ENCODE results near the gene CLCNKB.
"Not testable (repeated sequence)": the region's sequence is repeated elsewhere in the genome, so short reads cannot be mapped to it uniquely, and the experiment has no call there.

CLCNKB gene

DNA sequence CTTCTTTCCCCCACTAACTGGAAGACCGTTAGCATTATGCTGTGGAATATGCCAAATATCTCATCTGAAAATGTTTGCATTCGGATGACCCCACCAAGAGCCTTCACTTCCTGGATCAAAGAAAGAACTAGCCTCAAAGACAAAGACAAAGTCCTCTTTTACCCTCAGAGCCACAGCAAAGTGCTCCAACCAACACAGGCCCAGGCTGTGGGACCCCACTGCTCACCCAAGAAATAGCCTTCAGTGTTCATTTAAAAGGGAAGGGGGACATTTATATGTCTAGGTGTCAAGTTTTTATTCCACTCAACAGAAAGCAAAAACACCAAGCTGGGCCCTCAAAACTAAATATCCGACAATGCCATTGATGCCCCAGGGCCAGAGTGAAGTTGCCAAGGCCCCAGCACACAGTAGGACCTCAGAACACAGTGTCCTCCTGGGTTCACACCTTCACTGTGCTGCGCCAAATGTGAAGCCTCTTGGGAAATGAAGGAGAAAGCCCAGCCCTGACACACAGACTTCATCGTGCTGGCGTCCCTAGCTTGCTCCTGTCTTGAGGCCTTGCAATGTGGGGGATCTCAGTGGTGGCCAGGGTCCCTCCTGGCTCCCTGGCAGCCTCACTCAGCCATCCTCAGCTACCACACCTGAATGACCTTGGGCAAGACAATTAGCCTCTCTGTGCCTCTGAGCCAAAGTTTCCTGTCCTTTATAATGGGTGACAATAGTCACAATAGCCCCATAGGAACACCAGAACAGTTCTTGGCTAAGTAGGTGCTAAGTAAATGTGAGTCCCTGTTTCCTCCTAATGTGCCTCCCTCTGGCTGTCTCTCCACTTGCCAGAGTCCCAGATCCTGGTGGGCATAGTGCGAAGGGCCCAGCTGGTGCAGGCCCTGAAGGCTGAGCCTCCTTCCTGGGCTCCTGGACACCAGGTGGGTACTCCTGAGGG lies 11.3 kb downstream of the CLCNKB start:
- H3K27ac ChIP-seq, result no peak overlapping the region
- in situ Hi-C loops (cut with HindIII; ENCODE audit: low pct_ligation_motif_present, low sequenced_read_pairs), result no loop called here
- no peak for DNase-seq
- H3K4me3 ChIP-seq (ENCODE audit: low read depth, low read length), result no peak overlapping the region
- H3K27me3 ChIP-seq (replicated peaks), result peaks cover 2% of the 10 kb centered on the region
- no peaks in the 10 kb centered on the region for H3K36me3 ChIP-seq (replicated peaks)
- TF ChIP-seq, protein P1, sequence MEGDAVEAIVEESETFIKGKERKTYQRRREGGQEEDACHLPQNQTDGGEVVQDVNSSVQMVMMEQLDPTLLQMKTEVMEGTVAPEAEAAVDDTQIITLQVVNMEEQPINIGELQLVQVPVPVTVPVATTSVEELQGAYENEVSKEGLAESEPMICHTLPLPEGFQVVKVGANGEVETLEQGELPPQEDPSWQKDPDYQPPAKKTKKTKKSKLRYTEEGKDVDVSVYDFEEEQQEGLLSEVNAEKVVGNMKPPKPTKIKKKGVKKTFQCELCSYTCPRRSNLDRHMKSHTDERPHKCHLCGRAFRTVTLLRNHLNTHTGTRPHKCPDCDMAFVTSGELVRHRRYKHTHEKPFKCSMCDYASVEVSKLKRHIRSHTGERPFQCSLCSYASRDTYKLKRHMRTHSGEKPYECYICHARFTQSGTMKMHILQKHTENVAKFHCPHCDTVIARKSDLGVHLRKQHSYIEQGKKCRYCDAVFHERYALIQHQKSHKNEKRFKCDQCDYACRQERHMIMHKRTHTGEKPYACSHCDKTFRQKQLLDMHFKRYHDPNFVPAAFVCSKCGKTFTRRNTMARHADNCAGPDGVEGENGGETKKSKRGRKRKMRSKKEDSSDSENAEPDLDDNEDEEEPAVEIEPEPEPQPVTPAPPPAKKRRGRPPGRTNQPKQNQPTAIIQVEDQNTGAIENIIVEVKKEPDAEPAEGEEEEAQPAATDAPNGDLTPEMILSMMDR (IDR thresholded peaks at IDR 0.05; ENCODE audit: low read depth, low read length, missing control alignments), result no peak

DNA sequence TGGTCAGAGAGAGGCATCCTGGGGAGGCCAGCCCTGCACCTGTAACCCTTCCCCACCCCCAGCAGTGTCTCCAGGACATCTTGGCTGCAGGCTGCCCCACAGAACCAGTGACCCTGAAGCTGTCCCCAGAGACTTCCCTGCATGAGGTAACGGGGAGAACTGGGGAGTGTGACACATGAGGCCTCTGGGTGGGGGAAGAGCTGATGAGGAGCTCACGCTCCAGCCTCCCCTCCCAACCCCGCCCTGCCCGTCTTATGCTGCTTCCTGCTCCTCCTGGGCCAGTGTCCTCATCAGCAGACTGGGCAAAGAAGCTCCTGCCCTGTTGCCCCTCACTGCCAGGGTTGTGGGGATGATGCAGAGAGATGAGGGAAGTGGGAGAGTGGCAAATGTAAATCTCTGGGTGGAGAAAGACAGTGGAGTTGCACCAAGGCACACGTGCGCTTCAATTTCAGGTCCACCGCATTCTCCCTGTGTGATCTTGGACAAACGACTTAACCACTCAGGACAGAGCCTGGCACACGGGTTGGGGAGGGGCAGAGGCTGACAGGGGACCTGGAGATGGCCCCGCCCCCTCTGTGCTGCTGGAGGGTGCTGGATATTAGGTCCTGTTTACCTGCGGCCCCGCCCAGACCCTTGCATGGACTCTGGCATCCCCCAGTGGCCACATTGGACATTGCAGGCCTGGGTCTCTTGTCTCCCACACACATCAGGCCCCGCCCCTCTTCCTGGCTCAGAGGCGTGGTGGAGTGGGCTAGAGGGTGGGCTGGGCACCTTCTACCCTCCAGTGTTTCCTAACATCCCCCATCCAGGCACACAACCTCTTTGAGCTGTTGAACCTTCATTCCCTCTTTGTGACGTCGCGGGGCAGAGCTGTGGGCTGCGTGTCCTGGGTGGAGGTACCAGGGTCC lies 12.3 kb downstream of the CLCNKB start:
- TF ChIP-seq, protein P1 (IDR thresholded peaks at IDR 0.05; ENCODE audit: low read depth, low read length, missing control alignments), result peak; percentile 98
- in situ Hi-C loops (cut with HindIII; ENCODE audit: low pct_ligation_motif_present, low sequenced_read_pairs), result no loop called here
- Histone ChIP-seq H3K4me3 (ENCODE audit: low read depth, low read length) (no peak overlapping the region), H3K27ac (no peak overlapping the region), H3K36me3 (replicated peaks) (no peaks in the 10 kb centered on the region), H3K27me3 (replicated peaks) (peaks cover 2% of the 10 kb centered on the region)
- DNase-seq, result peak; percentile 66

- DNase-seq; in situ Hi-C loops (cut with HindIII; ENCODE audit: low pct_ligation_motif_present, low sequenced_read_pairs); H3K27ac ChIP-seq; H3K4me3 ChIP-seq (ENCODE audit: low read depth, low read length); H3K36me3 ChIP-seq (replicated peaks); H3K27me3 ChIP-seq (replicated peaks): not testable (repeated sequence)
These were observed 12.9 kb downstream of the CLCNKB start for GRCh38 chr1:16056521-16056912.

GRCh38 chr1:16057314-16057915 lies 13.8 kb downstream of the CLCNKB start:
- in situ Hi-C loops (cut with HindIII; ENCODE audit: low pct_ligation_motif_present, low sequenced_read_pairs); H3K27ac ChIP-seq; DNase-seq; H3K4me3 ChIP-seq (ENCODE audit: low read depth, low read length); H3K27me3 ChIP-seq (replicated peaks); H3K36me3 ChIP-seq (replicated peaks): not testable (repeated sequence)

DNA sequence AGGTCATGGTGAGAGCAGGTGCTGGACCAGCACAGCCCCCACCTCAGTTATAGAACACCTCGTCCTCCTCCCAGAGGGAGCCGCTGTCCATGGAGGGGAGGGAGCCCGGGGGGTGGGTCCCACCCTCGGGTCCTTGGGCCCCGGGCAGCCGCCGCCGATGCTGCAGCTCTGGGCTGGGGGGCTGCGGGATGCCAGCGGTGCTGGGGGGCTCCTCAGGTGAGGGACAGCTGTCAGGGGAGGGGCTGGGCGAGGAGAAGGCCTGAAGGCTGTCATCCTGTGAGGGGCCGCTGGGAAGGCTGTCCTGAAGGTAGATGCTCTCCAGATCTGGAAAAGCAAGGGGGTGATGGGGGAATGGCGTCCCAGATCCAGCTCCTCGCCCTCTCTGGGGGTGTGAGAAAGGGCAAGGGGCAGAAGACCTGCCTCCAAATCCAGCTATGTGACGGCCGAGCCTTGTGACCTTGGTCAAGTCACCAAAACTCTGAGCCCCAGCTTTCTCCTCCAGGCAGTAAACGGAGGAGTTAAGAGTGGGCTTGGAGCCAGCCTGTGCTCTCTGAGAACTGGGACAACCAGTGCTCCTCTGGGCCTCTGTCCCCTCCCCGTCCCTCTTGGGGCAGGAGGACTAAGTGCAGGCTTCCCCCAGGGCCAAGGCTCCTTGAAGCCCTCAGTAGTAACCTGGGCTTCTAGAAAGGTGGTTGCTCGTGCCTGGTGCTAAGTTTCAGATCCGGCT lies 15.0 kb downstream of the CLCNKB start:
- H3K4me3 ChIP-seq (ENCODE audit: low read depth, low read length); DNase-seq; in situ Hi-C loops (cut with HindIII; ENCODE audit: low pct_ligation_motif_present, low sequenced_read_pairs); H3K27me3 ChIP-seq (replicated peaks); H3K36me3 ChIP-seq (replicated peaks); H3K27ac ChIP-seq: not testable (repeated sequence)

DNA sequence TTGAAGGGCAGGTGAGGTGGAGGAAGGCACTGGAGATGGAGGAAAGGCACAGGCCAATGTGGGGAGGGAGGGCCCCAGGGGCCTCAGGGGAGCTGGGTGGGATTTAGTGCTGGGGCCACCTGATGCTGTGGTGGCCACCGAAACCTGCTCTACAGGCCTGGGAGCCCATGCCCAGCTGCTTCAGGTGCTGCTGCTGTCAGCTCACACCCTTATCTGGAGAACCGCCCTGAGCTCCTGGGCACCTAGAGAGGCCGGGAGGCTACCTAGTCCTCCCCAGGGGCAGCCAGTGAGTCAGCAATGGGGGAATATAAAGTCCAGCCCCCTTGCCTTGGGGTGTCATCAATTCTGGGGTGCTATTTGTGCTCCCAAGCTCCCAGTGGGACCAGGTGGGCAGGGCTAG lies 17.7 kb downstream of the CLCNKB start:
- Histone ChIP-seq H3K27me3 (replicated peaks) (peaks cover 2% of the 10 kb centered on the region), H3K36me3 (replicated peaks) (no peaks in the 10 kb centered on the region), H3K4me3 (ENCODE audit: low read depth, low read length) (no peak overlapping the region), H3K27ac (no peak overlapping the region)
- DNase-seq, result no peak
- TF ChIP-seq, protein P1 (IDR thresholded peaks at IDR 0.05; ENCODE audit: low read depth, low read length, missing control alignments), result no peak
- in situ Hi-C loops (cut with HindIII; ENCODE audit: low pct_ligation_motif_present, low sequenced_read_pairs), result no loop called here

GRCh38 chr1:16061989-16062686 lies 18.6 kb downstream of the CLCNKB start:
- in situ Hi-C loops (cut with HindIII; ENCODE audit: low pct_ligation_motif_present, low sequenced_read_pairs); H3K27me3 ChIP-seq (replicated peaks); H3K4me3 ChIP-seq (ENCODE audit: low read depth, low read length); DNase-seq; H3K27ac ChIP-seq; H3K36me3 ChIP-seq (replicated peaks): not testable (repeated sequence)

GRCh38 chr1:16062687-16063075 lies 19.1 kb downstream of the CLCNKB start:
- H3K27ac ChIP-seq; in situ Hi-C loops (cut with HindIII; ENCODE audit: low pct_ligation_motif_present, low sequenced_read_pairs); H3K36me3 ChIP-seq (replicated peaks); H3K4me3 ChIP-seq (ENCODE audit: low read depth, low read length); H3K27me3 ChIP-seq (replicated peaks); DNase-seq: not testable (repeated sequence)
